Stomach (tissue), 9 donors: ENCODE data around the gene MYL7. TPM values are rescaled to one million over a fixed set of nuclear protein-coding genes. Genes with fewer than 3 reads are reported as not detected.
A peak's percentile ranks its signal among the peaks of the same experiment; 100 is the strongest.

Source experiments
- DNase-seq, 2 donors: peaks; one replicate each; pipeline versions ENCODE4 v3.0.0 to v3.0.0-alpha.2; 2013 to 2019
- H3K27ac ChIP-seq, 5 donors: fragments of 200-600 bp in 4 of 5; sonication (generic) in 4 of 5; one replicate each; pipeline ENCODE4 v1.5.1; 2013 to 2019; ENCODE audit warnings: mild to moderate bottlenecking in 1 of 5, moderate library complexity in 1 of 5
- H3K27me3 ChIP-seq, 3 donors: fragments of 200-600 bp; sonication (generic); one replicate each; pipeline ENCODE4 v1.5.1; 2017 to 2019; ENCODE audit warnings: mixed run types in 1 of 3
- H3K36me3 ChIP-seq, 4 donors: fragments of 200-600 bp; sonication (generic); 1 replicate in 3 of 4; 2 replicates in 1 of 4; pipeline ENCODE4 v1.5.1; 2016 to 2019
- H3K4me1 ChIP-seq, 4 donors: fragments of 200-600 bp; sonication (generic); one replicate each; pipeline ENCODE4 v1.5.1; 2016 to 2019
- H3K4me3 ChIP-seq, 4 donors: fragments of 200-600 bp; sonication (generic) in 3 of 4; one replicate each; pipeline ENCODE4 v1.5.1; 2016 to 2019; ENCODE audit warnings: mild to moderate bottlenecking in 1 of 4
- H3K9me3 ChIP-seq, 4 donors: fragments of 200-600 bp; sonication (generic); one replicate each; pipeline ENCODE4 v1.5.1; 2016 to 2019
- CTCF ChIP-seq, 7 experiments: fragments of 450-650 bp in 4 of 7; fragments of 200-600 bp in 3 of 7; sonication (generic) in 3 of 7; IDR thresholded peaks; one replicate each; pipeline ENCODE4 v1.5.1; 2016 to 2019; ENCODE audit warnings: antibody characterized with exemption in 7 of 7, control low read depth in 2 of 7, mild to moderate bottlenecking in 1 of 7
- EP300 ChIP-seq: sonication (generic); formaldehyde crosslinking; IDR thresholded peaks from one replicate; pipeline ENCODE4 v1.6.1; 2017; ENCODE audit warnings: antibody characterized with exemption
- POLR2A ChIP-seq, 4 donors: fragments of 450-650 bp; IDR thresholded peaks; one replicate each; pipeline ENCODE4 v1.6.1; 2016; ENCODE audit warnings: antibody characterized with exemption in 4 of 4, control low read depth in 2 of 4, mild to moderate bottlenecking in 1 of 4, moderate library complexity in 1 of 4
- POLR2AphosphoS5 ChIP-seq, 3 donors: sonication (generic); formaldehyde crosslinking; IDR thresholded peaks; one replicate each; pipeline ENCODE4 v1.6.1; 2016; ENCODE audit warnings: antibody characterized with exemption in 3 of 3
- WGBS, 5 donors: extraction: QIAGEN DNeasy Blood & Tissue Kit in 3 of 5; methylation state at CpG; one replicate each; pipeline versions ENCODE4 v1.1.5 to v1.1.7; 2013 to 2018; 5-methylcytosine and 5-hydroxymethylcytosine counted together
- intact Hi-C: fragments of 100-400 bp; cut with DNase I; formaldehyde crosslinking; loops from one replicate; pipeline ENCODE4 v1.15.1; 2023; ENCODE audit warnings: low total_unique reads
- polyA plus RNA-seq, 3 donors: library from polyadenylated mRNA; stranded (reverse); fragments of 200-250 nt; gene quantifications; one replicate each; pipeline ENCODE4 v1.2.3, GENCODE V29; 2013
- total RNA-seq, 5 donors: library from RNA; depleted of rRNA; stranded (reverse); fragments of >200 nt; gene quantifications; one replicate each; pipeline versions ENCODE4 v1.1.0 to v1.2.3, GENCODE V29; 2014 to 2016
- donor health status: healthy with polysubstance abuse.
- donor health status: Bipolar disorder and iron deficiency.
- donor health status: healthy.

The MYL7 gene
- total and polyA plus RNA-seq, 8 donors = 2.2 TPM; not detected in 7

DNA sequence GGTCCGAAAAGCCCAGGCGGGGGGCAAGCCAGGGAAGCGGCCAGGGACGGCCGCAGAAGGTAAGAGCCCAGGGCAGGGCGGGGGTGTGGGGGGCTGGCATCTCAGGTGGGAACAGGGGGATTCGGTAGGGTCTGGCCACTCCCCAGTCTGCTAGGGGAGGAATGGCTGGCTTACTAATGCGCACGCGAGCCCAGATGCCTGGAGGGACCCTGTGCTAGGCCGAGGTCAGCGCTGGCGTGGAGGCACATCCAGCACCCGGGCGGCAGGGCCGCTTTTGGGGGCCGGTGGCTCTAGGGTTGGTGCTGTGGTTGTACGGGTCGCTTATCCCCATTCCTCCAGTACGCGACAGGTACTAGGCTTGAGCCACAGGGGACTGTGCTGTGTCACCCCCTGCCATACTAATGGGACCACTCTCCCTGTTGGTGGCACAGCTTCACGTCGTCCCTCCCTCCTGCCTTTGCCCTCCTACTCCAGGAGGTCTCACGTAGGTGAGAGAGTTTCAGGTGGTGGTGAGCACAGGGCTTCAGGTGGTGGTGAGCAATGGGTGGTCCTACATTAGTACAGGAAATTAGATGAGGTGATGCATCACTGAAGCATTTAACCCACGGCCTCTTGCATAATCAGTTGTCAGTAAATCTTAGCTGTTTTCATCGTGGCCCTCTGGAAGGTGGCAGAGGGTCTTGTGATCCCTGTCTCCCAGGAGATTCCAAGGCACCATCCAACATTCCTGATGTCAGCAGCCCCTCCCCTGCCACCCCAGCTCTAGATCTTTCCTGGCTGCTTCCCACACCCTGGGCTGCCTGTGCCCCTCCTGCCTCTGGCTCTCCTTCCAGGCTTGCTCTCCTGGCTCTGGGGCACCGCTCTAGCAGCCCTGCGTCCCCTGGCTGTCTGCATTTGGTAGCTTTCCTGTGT, 36.0 kb downstream of the MYL7 start:
- H3K36me3 ChIP-seq = peaks cover 0 to 34% (median 31%) of the 10 kb centered on the region in 4 donors
- intact Hi-C loops = no loop called here
- H3K27ac ChIP-seq = peak overlapping the region; percentile 1 to 93 (median 88)

GRCh38 chr7:44103923-44104859, 36.9 kb downstream of the MYL7 start, which contains the start of gene AEBP1:
Gene AEBP1, plus strand, starts transcription at chr7:44104345. Its CDS starts 321 bp downstream, at chr7:44104666.
- peak in 1 of 2 donors; percentile 78 for DNase-seq
- 2 to 5% (median 4%) methylated on average over 30 to 84 of the region's 87 CpGs for WGBS, 5 donors
- no peaks in the 10 kb centered on the region for H3K9me3 ChIP-seq
- no peak for TF ChIP-seq POLR2A (IDR thresholded peaks at IDR 0.05)
- TF ChIP-seq CTCF (IDR thresholded peaks at IDR 0.05) = no peak
- TF ChIP-seq POLR2AphosphoS5 (IDR thresholded peaks at IDR 0.05) = no peak
- TF ChIP-seq EP300 = no peak
- H3K4me1 ChIP-seq = peaks cover 5 to 56% (median 35%) of the 10 kb centered on the region in 4 donors
- peaks cover 0 to 41% (median 28%) of the 10 kb centered on the region in 3 donors for H3K27me3 ChIP-seq
- peaks cover 0 to 25% (median 21%) of the 10 kb centered on the region in 4 donors for H3K36me3 ChIP-seq
- peak within 1 kb of the TSS; percentile 46 to 61 (median 54) for H3K4me3 ChIP-seq
- intact Hi-C loops = no loop called here
- H3K27ac ChIP-seq = peak within 1 kb of the TSS; percentile 24 to 93 (median 88)

More for the DNA sequence above, 36.0 kb downstream of the MYL7 start:
- TF ChIP-seq POLR2AphosphoS5 (IDR thresholded peaks at IDR 0.05) (peak in 2 of 3 donors; percentile 35 to 42), EP300 (peak; percentile 13), CTCF (IDR thresholded peaks at IDR 0.05) (no peak)
- peak overlapping the region; percentile 46 to 61 (median 54) for H3K4me3 ChIP-seq
- H3K27me3 ChIP-seq = peaks cover 0 to 41% (median 28%) of the 10 kb centered on the region in 3 donors
- WGBS, 5 donors = 18 to 40% (median 34%) methylated on average over 23 to 28 of the region's 28 CpGs
- peak in 1 of 2 donors; percentile 52 for DNase-seq
- no peaks in the 10 kb centered on the region for H3K9me3 ChIP-seq
- H3K4me1 ChIP-seq = peaks cover 5 to 56% (median 35%) of the 10 kb centered on the region in 4 donors

DNA sequence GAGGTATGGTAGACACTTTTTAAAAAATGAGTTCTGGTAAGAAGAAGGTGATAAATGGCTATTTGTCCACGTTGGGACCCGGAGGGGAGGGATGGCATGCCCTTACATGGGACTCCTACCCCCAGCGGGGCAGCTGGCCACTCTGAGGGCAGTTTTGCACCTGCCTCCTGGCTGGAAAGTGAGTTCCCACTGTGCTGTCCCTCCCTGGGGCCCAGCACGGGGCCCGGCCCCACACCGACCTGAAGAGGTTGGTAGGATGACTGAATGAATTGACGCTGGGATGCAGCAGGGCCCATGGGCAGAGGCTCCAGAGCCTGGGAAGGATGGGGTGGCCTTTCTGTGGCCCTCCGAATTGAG, 37.6 kb downstream of the MYL7 start:
- Histone ChIP-seq H3K9me3 (no peaks in the 10 kb centered on the region), H3K4me3 (peak overlapping the region in 2 of 4 donors; percentile 53 to 61), H3K27me3 (peaks cover 0 to 41% (median 28%) of the 10 kb centered on the region in 3 donors), H3K27ac (peak overlapping the region; percentile 24 to 93 (median 88)), H3K4me1 (peaks cover 5 to 56% (median 33%) of the 10 kb centered on the region in 4 donors), H3K36me3 (peaks cover 0 to 19% (median 15%) of the 10 kb centered on the region in 4 donors)
- DNase-seq = no peak
- no peak for TF ChIP-seq EP300
- 52 to 71% (median 56%) methylated on average over 7 to 8 of the region's 8 CpGs for WGBS, 5 donors
- intact Hi-C loops = no loop called here

DNA sequence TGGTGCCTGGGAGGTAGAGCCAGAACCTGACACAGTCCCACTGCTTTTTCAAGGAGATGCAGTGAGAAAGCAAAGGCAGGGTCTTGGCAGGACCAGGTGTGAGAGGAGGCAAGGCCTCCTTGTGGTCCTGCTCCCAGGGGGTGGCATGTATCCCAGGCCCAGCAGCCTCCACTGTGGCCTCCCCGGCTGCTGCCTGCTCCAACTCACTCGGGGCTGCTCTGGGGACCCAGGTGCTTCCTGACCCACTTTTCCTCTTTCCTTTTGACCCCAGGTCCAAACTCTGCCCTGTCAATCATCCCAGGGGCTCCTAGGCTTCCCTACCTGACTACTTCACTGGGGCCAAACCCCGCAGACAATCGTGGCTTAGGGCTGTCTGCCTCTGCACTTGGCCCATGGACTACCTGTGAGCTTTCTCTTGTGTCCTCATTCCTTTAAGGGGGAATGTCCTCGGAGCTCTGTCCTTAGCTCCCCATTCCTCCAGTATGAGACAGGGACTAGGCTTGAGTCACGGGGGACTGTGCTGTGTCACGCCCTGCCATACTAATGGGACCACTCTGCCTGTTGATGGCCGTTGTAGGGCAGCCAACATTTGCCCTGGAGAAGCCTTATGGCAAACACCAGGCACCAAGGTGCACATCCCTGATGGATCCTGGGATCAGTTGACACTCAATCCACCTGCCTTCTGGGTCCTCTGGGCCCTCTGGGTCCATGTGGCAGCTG, 38.1 kb downstream of the MYL7 start:
- Histone ChIP-seq H3K27ac (peak overlapping the region in 4 of 5 donors; percentile 84 to 93 (median 90)), H3K4me1 (peaks cover 5 to 52% (median 33%) of the 10 kb centered on the region in 4 donors), H3K27me3 (peaks cover 0 to 41% (median 28%) of the 10 kb centered on the region in 3 donors), H3K4me3 (no peak overlapping the region), H3K9me3 (no peaks in the 10 kb centered on the region), H3K36me3 (peaks cover 0 to 13% (median 10%) of the 10 kb centered on the region in 4 donors)
- no peak for DNase-seq
- intact Hi-C loops = no loop called here
- TF ChIP-seq CTCF (IDR thresholded peaks at IDR 0.05) = no peak
- no peak for TF ChIP-seq POLR2AphosphoS5 (IDR thresholded peaks at IDR 0.05)
- no peak for TF ChIP-seq EP300
- no peak for TF ChIP-seq POLR2A (IDR thresholded peaks at IDR 0.05)
- 75 to 82% (median 79%) methylated on average over 7 to 8 of the region's 8 CpGs for WGBS, 5 donors
